ENCODE data around the gene MST1R. TPM values are rescaled to one million over a fixed set of nuclear protein-coding genes. Genes with fewer than 3 reads are reported as not detected.
"Not testable (repeated sequence)": the region's sequence is repeated elsewhere in the genome, so short reads cannot be mapped to it uniquely, and the experiment has no call there.

The MST1R gene
- 1 to 10 TPM; 1.2 to 2.6 (median 1.8) TPM for polyA plus RNA-seq (ENCODE audit: insufficient read length in 4 of 4)

DNA sequence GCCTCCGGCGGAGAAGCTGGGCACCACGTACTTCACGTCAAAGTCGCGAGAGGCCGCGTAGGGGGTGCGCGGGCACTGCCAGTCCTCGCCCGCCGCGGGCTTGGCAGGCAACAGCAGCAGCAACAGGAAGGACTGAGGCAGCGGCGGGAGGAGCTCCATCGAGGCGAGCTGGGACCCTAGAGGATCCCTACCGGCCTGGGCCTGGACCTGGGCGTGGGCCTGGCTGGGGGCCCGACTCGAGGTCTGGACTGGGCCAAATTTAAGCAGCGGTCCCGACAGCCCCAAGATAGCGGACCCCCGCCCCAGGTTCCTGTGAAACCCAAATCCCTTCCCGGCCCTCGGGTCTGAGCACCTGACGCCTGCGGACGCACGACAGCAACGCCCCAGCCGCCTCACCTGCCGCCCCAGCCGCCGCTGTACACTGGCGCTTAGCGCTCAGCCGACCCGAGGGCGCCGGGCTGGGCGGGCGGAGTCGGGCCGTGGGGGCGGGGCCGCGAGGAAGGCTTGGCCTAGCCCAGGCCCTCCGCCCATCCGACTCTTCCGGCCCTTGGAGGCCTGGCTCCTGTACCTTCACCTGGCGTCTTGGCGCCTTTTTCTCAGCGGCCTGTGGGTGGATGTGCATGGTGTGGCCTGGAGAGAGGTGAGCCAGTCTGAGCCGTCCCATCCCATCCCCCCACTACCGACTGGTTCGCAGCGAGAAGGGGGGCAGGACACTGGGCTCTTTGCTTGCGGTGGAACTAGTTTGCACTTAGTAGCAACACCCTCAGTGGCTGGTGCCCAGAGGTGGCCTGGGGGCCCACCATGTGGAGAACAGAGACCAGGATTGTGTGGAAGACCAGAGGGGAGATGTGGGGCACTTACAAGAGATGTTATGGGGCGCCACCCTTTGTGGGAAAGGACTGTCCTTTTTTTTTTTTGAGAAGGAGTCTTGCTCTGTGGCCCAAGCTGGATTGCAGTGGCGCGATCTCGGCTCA is at the start of gene MST1R:
Gene MST1R, minus strand, starts transcription at position 423 of the 974 bp plus-strand sequence. Its CDS starts 264 bp downstream, at position 159.
- peak in 2 of 4 donors; percentile 36 to 37 for DNase-seq (ENCODE audit: low read depth in 4 of 4, low spot score in 3 of 4)

DNA sequence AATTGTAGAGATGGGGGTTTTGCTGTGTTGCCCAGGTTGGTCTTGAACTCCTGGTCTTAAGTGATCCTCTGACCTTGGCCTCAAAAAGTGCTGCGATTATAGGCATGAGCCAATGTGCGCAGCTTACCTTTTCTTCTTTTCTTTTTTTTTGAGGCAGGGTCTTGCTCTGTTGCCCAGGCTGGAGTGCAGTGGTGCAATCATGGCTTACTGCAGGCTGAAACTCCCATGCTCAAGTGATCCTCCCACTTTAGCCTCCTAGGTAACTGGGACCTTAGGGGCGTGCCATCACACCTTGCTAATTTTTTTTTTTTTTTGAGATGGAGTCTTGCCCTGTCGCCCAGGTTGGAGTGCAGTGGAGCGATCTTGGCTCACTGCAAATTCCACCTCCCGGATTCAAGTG is 49.3 kb upstream of the MST1R start:
- no peak for DNase-seq (ENCODE audit: low read depth in 4 of 4, low spot score in 3 of 4)

GRCh38 chr3:49942651-49943050 is 39.0 kb upstream of the MST1R start:
- no peak for DNase-seq (ENCODE audit: low read depth in 4 of 4, low spot score in 3 of 4)

DNA sequence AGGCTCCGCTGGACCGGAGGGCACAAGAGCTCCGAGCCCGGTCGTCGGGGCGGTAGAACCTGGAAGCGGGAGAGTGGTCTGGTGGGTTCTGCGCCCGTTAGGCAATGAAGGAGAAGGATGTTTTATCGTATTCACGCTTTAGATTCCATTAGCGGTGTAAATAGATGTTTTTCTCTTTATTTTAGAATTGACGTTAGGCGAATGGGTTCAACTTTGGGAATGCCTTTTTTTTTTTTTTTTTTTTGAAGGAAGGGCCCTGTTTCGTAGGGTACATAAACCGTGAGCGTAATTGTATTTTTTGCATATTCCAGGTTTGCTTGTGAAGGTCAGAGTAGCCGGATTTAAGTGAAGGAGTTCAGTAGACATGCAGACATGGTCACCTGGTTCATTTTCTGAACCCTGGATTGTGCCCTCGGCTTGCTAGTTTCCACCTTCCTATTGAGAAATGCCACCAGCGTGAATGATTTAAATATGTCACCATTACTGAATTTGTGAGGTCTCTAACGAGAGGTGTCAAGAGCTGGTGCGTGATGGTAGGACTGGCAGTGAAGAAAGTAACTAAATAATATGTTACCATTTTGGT is 37.1 kb upstream of the MST1R start:
- no peak for DNase-seq (ENCODE audit: low read depth in 4 of 4, low spot score in 3 of 4)

DNA sequence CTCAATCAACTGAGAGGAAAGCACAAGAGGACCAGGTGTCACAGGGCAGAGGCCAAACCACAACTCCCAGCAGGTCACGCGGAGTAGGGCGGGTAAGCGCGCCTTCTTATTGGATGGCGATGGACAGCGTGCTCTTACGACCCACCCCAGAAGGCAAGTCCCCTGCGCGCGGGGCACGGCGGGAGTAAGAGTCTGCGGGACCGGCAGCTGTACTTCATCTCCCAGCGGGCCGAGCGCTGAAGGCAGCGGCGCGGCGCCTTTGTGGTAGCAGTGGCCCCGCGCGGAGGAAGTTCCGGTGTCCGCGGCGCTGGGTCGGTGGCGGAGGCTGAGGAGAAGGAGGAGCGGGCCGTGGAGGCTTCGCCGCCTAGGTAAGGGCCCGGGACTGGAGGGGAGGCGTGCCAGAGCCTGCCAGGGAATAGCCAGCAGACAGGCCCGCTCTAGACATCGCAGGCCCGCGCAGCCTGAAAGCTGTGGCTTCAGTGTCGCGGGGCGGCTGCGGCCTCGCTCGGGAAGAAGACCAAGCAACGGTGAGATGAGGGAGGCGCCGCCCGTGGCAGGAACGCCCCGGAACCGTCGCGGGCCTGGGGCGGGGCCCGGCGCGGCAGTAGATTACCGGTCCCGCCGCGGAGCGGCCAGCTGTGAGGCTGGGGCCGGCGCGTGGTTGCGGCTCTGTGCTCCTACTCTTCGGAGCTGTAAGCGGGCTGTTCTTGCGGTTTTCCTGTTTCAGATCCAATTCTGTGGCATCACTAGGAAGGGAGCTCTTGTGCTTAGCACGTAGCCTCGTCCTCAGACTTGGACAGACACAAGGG is 36.4 kb upstream of the MST1R start, which contains the start of gene RBM6:
Gene RBM6, plus strand, starts transcription at position 293 of the 809 bp plus-strand sequence. CDS start 22,492 bp downstream, outside the sequence.
- peak; percentile 83 to 94 (median 88) for DNase-seq (ENCODE audit: low read depth in 4 of 4, low spot score in 3 of 4)

GRCh38 chr3:49937090-49937489 is 33.4 kb upstream of the MST1R start:
- no peak for DNase-seq (ENCODE audit: low read depth in 4 of 4, low spot score in 3 of 4)

DNA sequence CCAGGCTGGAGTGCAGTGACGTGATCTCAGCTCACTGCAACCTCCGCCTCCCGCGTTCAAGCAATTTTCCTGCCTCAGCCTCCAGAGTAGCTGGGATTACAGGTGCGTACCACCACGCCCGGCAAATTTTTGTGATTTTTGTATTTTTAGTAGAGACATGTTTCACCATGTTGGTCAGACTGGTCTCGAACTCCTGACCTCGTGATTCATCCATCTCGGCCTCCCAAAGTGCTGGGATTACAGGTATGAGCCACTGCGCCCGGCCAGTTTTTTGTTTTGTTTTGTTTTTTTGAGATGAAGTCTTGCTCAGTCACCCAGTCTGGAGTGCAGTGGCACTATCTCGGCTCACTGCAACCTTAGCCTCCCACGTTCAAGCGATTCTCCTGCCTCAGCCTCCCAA is 28.6 kb upstream of the MST1R start:
- not testable (repeated sequence) for DNase-seq (ENCODE audit: low read depth in 4 of 4, low spot score in 3 of 4)

DNA sequence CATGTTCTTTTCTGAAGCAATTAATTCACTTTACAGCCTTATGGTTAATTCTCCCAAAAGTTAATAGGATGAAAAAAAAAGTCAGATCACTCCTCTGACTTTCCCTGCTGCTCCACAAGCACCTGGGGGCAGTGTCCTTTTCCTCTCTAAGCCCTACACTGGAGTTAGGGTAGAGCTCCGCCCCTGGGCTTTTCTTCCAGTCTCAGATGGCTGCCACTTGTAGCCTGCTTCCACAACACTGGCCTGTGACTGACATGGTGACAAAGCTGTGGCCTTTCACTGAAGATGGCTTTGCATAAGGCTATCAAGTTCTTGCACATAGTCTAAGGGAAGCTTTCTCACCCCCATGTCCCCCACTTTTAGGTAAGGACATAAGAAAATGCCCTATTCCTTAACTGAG is 27.2 kb upstream of the MST1R start:
- DNase-seq (ENCODE audit: low read depth in 4 of 4, low spot score in 3 of 4) = no peak

DNA sequence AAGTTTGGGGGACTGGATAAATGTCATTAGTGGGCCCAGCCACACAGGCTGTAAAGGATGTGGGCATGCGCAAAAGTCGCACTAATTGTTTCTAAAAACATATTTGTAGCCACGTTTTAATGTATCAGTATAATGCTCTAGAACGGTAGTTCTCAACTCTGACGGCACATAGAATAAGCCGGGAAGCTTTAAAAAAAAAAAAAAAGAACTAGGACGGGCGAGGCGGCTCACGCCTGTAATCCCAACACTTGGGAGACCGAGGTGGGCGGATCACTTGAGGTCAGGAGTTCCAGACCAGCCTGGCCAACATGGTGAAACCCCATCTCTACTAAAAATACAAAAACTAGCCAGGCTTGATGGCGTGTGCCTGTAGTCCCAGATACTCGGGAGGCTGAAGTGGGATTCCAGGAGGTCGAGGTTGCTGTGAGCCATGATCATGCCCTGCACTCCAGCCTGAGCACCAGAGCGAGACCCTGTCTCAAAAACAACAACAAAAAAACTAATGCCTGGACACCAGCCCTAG is 26.6 kb upstream of the MST1R start:
- DNase-seq (ENCODE audit: low read depth in 4 of 4, low spot score in 3 of 4) = no peak

- peak in 3 of 4 donors; percentile 75 to 83 (median 76) for DNase-seq (ENCODE audit: low read depth in 4 of 4, low spot score in 3 of 4)
These were observed 25.9 kb upstream of the MST1R start, which contains the start of gene MON1A for GRCh38 chr3:49929291-49930167. Gene MON1A (minus strand): TSS chr3:49929811. CDS start chr3:49913346, 16,465 bp downstream.

DNA sequence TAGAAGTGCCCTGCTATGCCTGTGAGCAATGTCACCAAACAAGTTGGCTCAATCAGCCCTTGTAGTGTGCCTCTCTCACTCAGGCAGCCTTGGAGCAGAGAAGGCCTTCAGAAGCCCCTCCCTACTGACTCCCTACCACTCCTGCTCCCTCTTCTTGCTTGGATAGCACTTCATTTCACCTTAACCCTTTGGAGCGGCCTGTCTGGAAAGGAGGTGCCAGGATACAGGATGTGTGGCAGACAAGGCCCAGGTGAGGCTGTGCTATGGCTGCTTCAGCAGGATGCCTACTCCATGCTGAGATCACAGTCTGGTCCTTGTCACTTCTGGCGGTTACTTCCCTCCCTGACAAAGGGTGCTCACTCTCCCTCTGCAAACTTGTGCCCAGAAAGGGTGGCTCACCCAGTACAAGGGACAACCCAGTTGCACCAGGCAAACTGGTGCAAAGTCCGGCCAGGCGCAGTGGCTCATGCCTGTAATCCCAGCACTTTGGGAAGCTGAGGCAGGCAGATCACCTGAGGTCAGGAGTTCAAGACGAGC is 24.9 kb upstream of the MST1R start:
- no peak for DNase-seq (ENCODE audit: low read depth in 4 of 4, low spot score in 3 of 4)

DNA sequence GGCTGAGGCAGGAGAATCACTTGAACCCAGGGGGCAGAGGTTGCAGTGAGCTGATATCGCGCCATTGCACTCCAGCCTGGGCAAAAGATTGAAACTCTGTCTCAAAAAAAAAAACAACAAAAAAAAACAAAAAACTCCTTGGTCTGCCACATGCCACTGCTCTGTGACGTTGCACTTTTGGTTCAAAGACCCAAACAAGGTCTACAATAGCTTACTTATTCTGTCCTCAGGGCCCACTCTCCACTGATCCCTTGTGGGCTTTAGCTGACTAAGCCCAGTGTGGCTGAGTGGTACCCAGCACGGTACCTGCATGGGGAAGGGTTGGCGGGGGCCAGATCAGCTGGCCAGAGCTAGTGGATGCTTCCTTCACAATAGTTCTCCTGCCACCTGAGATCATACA is 24.1 kb upstream of the MST1R start:
- DNase-seq (ENCODE audit: low read depth in 4 of 4, low spot score in 3 of 4) = no peak

DNA sequence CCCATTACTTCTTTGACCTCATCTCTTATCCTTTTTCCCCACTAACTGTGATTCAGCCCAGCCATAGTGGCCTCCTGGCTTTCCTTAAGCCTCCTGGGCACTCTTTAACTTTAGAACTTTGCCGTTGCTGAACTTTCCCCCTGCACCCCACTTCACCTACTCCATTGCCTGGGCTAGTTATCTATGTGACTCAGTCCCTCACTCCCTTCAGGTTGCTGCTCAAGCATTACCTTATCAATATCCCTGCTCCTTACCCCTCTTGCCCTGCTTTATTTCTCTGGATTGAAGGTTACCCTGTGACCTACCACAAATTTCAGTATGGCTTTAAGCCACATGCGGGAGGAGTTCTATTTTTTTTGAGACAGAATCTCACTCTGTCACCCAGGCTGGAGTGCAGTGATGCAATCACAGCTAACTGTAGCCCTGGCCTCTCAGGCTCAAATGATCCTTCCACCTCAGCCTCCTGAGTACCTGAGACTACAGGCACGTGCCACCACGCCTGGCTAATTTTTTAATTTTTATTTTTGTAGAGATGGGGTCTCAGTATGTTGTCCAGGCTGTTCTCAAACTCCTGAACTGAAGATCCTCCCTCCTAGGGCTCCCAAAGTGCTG is 22.6 kb upstream of the MST1R start:
- no peak for DNase-seq (ENCODE audit: low read depth in 4 of 4, low spot score in 3 of 4)

- no peak for DNase-seq (ENCODE audit: low read depth in 4 of 4, low spot score in 3 of 4)
These were observed 21.8 kb upstream of the MST1R start for GRCh38 chr3:49925485-49925884.

GRCh38 chr3:49924683-49925082 is 21.0 kb upstream of the MST1R start:
- DNase-seq (ENCODE audit: low read depth in 4 of 4, low spot score in 3 of 4) = no peak

DNA sequence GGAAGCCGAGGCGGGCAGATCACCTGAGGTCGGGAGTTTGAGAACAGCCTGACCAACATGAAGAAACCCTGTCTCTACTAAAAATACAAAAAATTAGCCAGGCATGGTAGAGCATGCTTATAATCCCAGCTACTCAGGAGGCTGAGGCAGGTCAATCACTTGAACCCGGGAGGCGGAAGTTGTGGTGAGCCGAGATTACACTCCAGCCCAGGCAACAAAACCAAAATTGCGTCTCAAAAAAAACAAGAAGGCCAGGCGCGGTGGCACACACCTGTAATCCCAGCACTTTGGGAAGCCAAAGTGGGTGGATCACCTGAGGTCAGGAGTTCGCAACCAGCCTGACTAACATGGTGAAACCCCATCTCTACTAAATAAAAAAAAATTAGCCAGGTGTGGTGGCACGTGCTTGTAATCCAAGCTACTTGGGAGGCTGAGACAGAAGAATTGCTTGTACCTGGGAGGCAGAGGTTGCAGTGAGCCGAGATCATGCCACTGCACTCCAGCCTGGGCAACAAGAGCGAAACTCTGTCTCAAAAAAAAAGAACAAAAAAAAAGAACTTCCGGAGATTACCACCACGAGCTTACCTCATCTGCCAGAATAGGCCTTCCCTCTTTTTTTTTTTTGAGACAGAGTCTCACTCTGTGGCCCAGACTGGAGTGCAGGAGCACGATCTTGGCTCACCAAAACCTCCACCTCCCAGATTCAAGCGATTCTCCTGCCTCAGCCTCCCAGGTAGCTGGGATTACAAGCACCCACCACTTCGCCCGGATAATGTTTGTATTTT is 14.3 kb upstream of the MST1R start:
- DNase-seq (ENCODE audit: low read depth in 4 of 4, low spot score in 3 of 4) = not testable (repeated sequence)

DNA sequence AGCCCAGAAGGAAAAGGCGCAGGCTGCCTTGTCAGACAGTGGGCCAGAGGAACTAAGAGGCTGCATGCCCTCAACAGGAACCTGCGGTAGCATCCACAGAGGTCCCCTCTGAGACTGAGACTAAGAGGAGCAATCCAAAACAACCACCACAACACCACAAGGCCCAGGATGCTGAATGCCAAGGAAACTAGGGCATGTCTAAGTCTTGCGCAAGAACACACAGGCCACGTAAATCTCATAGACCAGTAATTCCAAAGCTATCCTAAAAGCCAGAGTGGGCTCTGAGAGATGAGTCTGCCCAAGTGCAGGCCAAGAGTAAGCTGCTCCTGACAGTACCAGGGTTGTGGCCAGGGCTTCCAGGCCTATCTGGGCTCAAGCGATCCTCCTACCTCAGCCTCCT is 13.0 kb upstream of the MST1R start:
- DNase-seq (ENCODE audit: low read depth in 4 of 4, low spot score in 3 of 4) = no peak

DNA sequence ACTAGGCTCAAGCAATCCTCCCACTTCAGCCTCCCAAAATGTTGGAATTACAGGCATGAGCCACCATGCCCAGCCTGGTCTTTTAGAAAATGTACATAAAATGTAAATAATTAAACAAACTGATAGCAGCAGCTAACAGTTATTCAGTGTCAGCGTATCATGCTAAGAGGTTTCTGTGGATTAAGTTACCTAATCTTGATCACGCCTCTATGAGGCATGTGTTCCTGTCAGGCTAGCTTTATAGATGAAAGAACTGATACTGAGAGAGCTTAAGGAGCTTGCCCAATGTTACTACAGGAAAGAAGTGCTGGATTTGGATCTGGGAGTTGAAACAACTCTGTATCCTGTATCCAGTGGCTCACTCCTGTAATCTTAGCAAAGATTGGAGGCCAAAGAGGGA is 11.2 kb upstream of the MST1R start:
- DNase-seq (ENCODE audit: low read depth in 4 of 4, low spot score in 3 of 4) = no peak

Data from left renal pelvis (tissue), 4 donors.